ENCODE results near the gene CTRB1. TPM values are rescaled to one million over a fixed set of nuclear protein-coding genes. Genes with fewer than 3 reads are reported as not detected.

Gene CTRB1
- total and polyA plus RNA-seq, 7 experiments from 2014 or later: not detected

DNA sequence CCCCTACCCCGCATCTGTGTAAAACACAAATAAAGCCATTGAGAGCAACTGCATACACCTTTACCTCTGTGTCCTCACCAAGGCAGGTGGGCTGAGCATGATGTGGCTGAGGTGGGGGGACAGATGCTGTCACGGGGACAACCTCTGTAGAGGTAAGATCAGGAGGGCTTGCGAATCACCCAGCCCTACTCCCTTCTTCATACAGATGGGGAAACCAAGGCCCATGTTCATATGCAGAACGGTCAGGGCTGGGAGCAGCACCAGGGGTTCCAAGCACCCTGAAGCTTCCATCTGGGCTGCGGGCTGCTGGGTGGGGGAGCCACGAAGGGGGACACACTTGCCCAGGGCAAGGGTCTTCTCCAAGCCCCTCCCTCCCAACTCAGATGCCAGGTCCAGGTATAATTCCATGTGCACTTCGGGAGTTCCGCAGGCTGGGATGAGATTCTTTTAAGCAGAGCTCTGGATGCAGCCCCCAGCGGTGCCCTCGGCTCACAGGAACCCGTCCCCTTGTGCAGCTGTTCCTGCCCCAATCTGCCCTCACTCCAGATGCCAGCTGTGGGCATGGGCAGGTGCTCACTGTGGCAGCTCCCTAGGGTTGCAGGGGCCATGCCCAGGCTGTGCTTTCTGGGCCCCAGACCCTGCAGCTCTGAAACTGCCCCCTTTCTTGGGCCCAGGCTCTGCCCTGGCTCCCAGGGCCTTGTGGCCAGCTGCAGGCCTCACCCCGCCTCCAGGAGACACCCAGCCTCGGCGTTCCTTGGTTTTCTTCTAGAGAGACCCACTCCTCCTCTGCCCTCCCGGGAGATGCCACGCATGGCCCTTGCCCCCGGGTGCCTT, 9.6 kb downstream of the CTRB1 start:
- CTCF ChIA-PET: no interaction called here
- intact Hi-C loops (cut with micrococcal nuclease): no loop called here
- no peaks in the 10 kb centered on the region for H3K4me1 Mint-ChIP-seq
- Histone ChIP-seq H3K36me3 (ENCODE audit: control insufficient read depth in 2 of 3, insufficient read depth in 3 of 3, low read length in 3 of 3) (no peaks in the 10 kb centered on the region), H3K9me3 (ENCODE audit: control insufficient read depth in 2 of 3, low read length in 3 of 3) (no peaks in the 10 kb centered on the region), H3K27ac (ENCODE audit: low read depth, low read length) (no peak overlapping the region), H3K4me1 (ENCODE audit: control insufficient read depth in 2 of 2, insufficient read depth in 2 of 2, low read length in 2 of 2) (no peaks in the 10 kb centered on the region), H3K27me3 (ENCODE audit: control insufficient read depth in 2 of 2, insufficient read depth in 2 of 2, low read length in 2 of 2) (no peaks in the 10 kb centered on the region), H3K4me3 (ENCODE audit: low read length) (no peak overlapping the region)
- H3K27me3 Mint-ChIP-seq: peaks cover 0 to 7% (median 2%) of the 10 kb centered on the region in 5 donors
- H3K9me3 Mint-ChIP-seq: no peaks in the 10 kb centered on the region
- no peak overlapping the region for H3K4me3 Mint-ChIP-seq
- no peak for ATAC-seq
- no peaks in the 10 kb centered on the region for H3K36me3 Mint-ChIP-seq
- H3K27ac Mint-ChIP-seq: no peak overlapping the region
- POLR2A ChIA-PET: no interaction called here
- no peak for DNase-seq

DNA sequence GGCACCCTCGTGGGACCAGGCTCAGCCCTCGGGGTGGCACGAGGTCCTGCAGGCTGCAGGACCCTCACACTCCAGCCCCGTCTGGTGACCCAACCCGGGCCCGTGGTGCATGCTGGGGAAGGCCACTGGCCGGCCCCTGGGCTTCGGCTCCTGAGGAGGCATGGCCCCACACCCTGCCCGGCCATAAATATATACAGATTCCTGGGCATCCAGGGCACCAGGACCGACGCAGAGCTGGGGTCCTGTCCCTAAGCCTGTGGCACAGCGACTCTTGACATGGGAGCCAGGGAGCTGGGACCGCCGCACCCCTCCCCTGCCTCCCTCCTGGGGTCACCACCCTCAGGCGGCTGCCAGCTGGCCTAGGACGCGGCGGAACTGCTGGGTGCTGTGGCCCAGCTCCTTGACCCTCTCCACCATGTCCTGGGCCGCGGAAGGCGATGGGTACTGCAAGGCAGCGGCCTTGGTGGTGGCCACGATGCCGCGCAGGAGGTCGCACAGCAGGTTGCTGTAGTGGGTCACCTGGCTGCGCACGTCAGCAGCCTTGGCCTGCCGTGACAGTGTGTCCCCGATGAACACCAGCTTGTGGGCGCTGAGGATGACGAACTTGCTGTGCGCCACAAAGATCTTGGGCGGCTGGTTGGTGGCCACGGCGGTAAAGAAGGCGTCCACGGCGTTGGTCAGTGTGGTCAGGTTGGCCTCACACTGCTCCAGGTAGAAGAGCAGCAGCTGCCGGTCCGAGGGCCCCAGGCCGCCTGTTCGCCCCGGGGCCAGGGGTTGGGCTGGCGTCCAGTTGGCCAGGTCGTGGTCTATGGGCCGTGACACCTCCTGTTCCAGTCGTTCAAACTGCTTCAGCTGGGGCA, 10.6 kb downstream of the CTRB1 start:
- H3K27ac Mint-ChIP-seq: no peak overlapping the region
- DNase-seq: no peak
- Histone ChIP-seq H3K9me3 (ENCODE audit: control insufficient read depth in 2 of 3, low read length in 3 of 3) (no peaks in the 10 kb centered on the region), H3K36me3 (ENCODE audit: control insufficient read depth in 2 of 3, insufficient read depth in 3 of 3, low read length in 3 of 3) (no peaks in the 10 kb centered on the region), H3K27me3 (ENCODE audit: control insufficient read depth in 2 of 2, insufficient read depth in 2 of 2, low read length in 2 of 2) (no peaks in the 10 kb centered on the region), H3K4me3 (ENCODE audit: low read length) (no peak overlapping the region), H3K27ac (ENCODE audit: low read depth, low read length) (no peak overlapping the region), H3K4me1 (ENCODE audit: control insufficient read depth in 2 of 2, insufficient read depth in 2 of 2, low read length in 2 of 2) (no peaks in the 10 kb centered on the region)
- peaks cover 0 to 7% (median 2%) of the 10 kb centered on the region in 5 donors for H3K27me3 Mint-ChIP-seq
- ChIA-PET CTCF (no interaction called here), POLR2A (no interaction called here)
- no peak for ATAC-seq
- no peak overlapping the region for H3K4me3 Mint-ChIP-seq
- no peaks in the 10 kb centered on the region for H3K9me3 Mint-ChIP-seq
- peaks cover 0 to 4% (median 4%) of the 10 kb centered on the region in 7 donors for H3K4me1 Mint-ChIP-seq
- H3K36me3 Mint-ChIP-seq: no peaks in the 10 kb centered on the region
- intact Hi-C loops (cut with micrococcal nuclease): loop anchor here in 1 of 2 donors (5.0 kb wide), 1 partner anchor 32 kb away; no protein-coding TSS in a partner anchor

DNA sequence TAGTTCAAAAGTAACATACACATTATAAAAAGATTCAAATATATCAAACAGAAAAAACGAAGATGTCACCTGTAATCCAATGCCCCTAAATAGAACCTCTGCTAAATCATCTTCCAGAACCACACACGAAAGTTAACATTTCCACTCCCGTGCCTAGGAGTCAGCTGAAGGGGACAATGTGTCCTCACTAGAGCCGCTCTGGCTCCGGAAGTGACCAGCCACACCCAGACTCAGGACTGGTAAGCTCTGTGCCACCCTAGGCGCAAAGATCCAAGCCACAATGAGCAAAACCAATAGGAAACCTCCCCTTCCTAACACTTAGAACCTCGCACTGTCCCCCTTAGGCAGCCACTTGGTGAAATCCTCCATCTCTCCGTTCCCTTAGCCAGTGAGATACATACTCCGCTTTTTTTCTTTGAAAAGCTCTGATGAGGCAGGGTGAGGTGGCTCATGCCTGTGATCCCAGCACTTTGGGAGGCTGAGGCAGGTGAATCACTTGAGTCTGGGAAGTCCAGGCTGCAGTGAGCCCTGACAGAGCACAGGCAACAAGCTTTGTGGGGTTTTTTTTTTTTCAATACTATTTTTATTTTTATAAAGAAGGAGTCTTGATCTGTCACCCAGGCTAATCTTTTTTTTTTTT, 11.8 kb downstream of the CTRB1 start:
- H3K4me1 ChIP-seq (ENCODE audit: control insufficient read depth in 2 of 2, insufficient read depth in 2 of 2, low read length in 2 of 2): no peaks in the 10 kb centered on the region
- H3K27me3 ChIP-seq (ENCODE audit: control insufficient read depth in 2 of 2, insufficient read depth in 2 of 2, low read length in 2 of 2): no peaks in the 10 kb centered on the region
- H3K9me3 ChIP-seq (ENCODE audit: control insufficient read depth in 2 of 3, low read length in 3 of 3): no peaks in the 10 kb centered on the region
- no peak overlapping the region for H3K27ac ChIP-seq (ENCODE audit: low read depth, low read length)
- peaks cover 0 to 4% (median 4%) of the 10 kb centered on the region in 7 donors for H3K4me1 Mint-ChIP-seq
- H3K27me3 Mint-ChIP-seq: peaks cover 0 to 7% (median 2%) of the 10 kb centered on the region in 5 donors
- ChIA-PET CTCF (interaction anchor here (0.8 kb wide), 1 partner anchor 162 kb away, joined by 3 read pairs; no protein-coding TSS in a partner anchor), POLR2A (interaction anchor here (0.7 kb wide), 1 partner anchor 129 kb away, joined by 3 read pairs; no protein-coding TSS in a partner anchor)
- ATAC-seq (no peak), DNase-seq (no peak)
- peak overlapping the region in 1 of 9 donors; percentile 68 for H3K27ac Mint-ChIP-seq
- H3K9me3 Mint-ChIP-seq: no peaks in the 10 kb centered on the region
- no peak overlapping the region for H3K4me3 Mint-ChIP-seq
- H3K36me3 Mint-ChIP-seq: no peaks in the 10 kb centered on the region
- H3K4me3 ChIP-seq (ENCODE audit: low read length): no peak overlapping the region
- intact Hi-C loops (cut with micrococcal nuclease): loop anchor here in 1 of 2 donors (5.0 kb wide), 1 partner anchor 33 kb away; no protein-coding TSS in a partner anchor
- no peaks in the 10 kb centered on the region for H3K36me3 ChIP-seq (ENCODE audit: control insufficient read depth in 2 of 3, insufficient read depth in 3 of 3, low read length in 3 of 3)

DNA sequence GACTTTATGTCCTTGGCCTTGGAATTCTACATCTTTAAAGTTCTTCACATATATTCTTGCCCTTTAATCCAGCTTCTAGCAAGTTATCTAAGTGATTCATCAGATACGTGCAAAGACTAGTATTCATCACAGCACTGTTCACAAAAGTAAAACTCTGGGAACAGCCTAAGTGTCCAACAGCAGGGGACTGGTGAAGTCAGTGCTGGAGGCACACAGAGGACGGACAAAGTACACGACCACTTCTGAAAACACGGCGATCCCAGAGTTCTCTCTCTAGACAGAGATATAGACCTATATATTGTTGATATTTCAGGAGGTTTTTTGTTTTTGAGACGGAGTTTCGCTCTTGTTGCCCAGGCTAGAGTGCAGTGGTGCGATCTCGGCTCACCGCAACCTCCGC, 12.8 kb downstream of the CTRB1 start:
- no peak overlapping the region for H3K4me3 ChIP-seq (ENCODE audit: low read length)
- H3K9me3 Mint-ChIP-seq: no peaks in the 10 kb centered on the region

DNA sequence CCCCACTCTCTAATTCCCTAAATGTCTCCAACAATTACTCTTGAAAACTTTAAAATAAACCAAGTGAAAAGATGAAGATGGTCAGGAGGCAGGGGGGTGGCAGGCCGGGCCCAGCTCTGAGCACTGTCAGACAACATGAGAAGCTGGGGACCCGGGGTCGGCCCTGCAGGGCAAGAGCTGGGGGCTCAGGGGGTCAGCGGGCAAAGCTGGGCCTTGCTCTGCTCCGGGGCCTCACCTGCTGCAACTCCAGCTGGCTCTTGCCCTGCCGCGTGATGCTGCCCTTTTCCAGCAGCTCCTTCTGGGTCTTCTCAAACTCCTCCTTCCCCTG, 14.8 kb downstream of the CTRB1 start:
- H3K4me3 Mint-ChIP-seq: no peak overlapping the region
- Histone ChIP-seq H3K4me1 (ENCODE audit: control insufficient read depth in 2 of 2, insufficient read depth in 2 of 2, low read length in 2 of 2) (no peaks in the 10 kb centered on the region), H3K27ac (ENCODE audit: low read depth, low read length) (no peak overlapping the region), H3K9me3 (ENCODE audit: control insufficient read depth in 2 of 3, low read length in 3 of 3) (no peaks in the 10 kb centered on the region), H3K36me3 (ENCODE audit: control insufficient read depth in 2 of 3, insufficient read depth in 3 of 3, low read length in 3 of 3) (no peaks in the 10 kb centered on the region), H3K27me3 (ENCODE audit: control insufficient read depth in 2 of 2, insufficient read depth in 2 of 2, low read length in 2 of 2) (no peaks in the 10 kb centered on the region), H3K4me3 (ENCODE audit: low read length) (no peak overlapping the region)
- H3K27me3 Mint-ChIP-seq: peaks cover 0 to 7% (median 0%) of the 10 kb centered on the region in 5 donors
- POLR2A ChIA-PET: interaction anchor here (0.8 to 1.2 kb wide), 3 partner anchors 14 to 146 kb away, joined by 3 read pairs; partner anchors contain the start of gene CTRB1
- CTCF ChIA-PET: interaction anchor here (0.6 to 4.6 kb wide), 21 partner anchors 16 to 1067 kb away, joined by 3 to 46 read pairs (median 5); no protein-coding TSS in a partner anchor
- no peak for ATAC-seq
- H3K27ac Mint-ChIP-seq: peak overlapping the region in 2 of 9 donors; percentile 40 to 65
- no peaks in the 10 kb centered on the region for H3K9me3 Mint-ChIP-seq
- DNase-seq: no peak
- intact Hi-C loops (cut with micrococcal nuclease): loop anchor here in 1 of 2 donors (5.0 kb wide), 1 partner anchor 36 kb away; no protein-coding TSS in a partner anchor
- no peaks in the 10 kb centered on the region for H3K36me3 Mint-ChIP-seq
- H3K4me1 Mint-ChIP-seq: peaks cover 0 to 7% (median 4%) of the 10 kb centered on the region in 7 donors

More for the DNA sequence above, 12.8 kb downstream of the CTRB1 start:
- Histone ChIP-seq H3K27ac (ENCODE audit: low read depth, low read length) (no peak overlapping the region), H3K36me3 (ENCODE audit: control insufficient read depth in 2 of 3, insufficient read depth in 3 of 3, low read length in 3 of 3) (no peaks in the 10 kb centered on the region), H3K27me3 (ENCODE audit: control insufficient read depth in 2 of 2, insufficient read depth in 2 of 2, low read length in 2 of 2) (no peaks in the 10 kb centered on the region), H3K9me3 (ENCODE audit: control insufficient read depth in 2 of 3, low read length in 3 of 3) (no peaks in the 10 kb centered on the region), H3K4me1 (ENCODE audit: control insufficient read depth in 2 of 2, insufficient read depth in 2 of 2, low read length in 2 of 2) (no peaks in the 10 kb centered on the region)
- peaks cover 0 to 7% (median 4%) of the 10 kb centered on the region in 7 donors for H3K4me1 Mint-ChIP-seq
- no peak overlapping the region for H3K4me3 Mint-ChIP-seq
- H3K27me3 Mint-ChIP-seq: peaks cover 0 to 7% (median 2%) of the 10 kb centered on the region in 5 donors
- CTCF ChIA-PET: interaction anchor here (1.0 to 4.6 kb wide), 2 partner anchors 149 to 154 kb away, joined by 4 to 46 read pairs; no protein-coding TSS in a partner anchor
- H3K36me3 Mint-ChIP-seq: no peaks in the 10 kb centered on the region
- ATAC-seq (no peak), DNase-seq (no peak)
- intact Hi-C loops (cut with micrococcal nuclease): loop anchor here in 1 of 2 donors (5.0 kb wide), 1 partner anchor 34 kb away; no protein-coding TSS in a partner anchor
- no peak overlapping the region for H3K27ac Mint-ChIP-seq
- POLR2A ChIA-PET: interaction anchor here (0.7 kb wide), 1 partner anchor 130 kb away, joined by 3 read pairs; no protein-coding TSS in a partner anchor
